Mucosa of rectum (tissue), 2 donors: ENCODE data around the gene GRIK3.

Experiments used
- H3K27ac ChIP-seq, 2 donors: one replicate each; pipeline ENCODE4 v1.7.0; 2013; ENCODE audit warnings: inconsistent platforms in 2 of 2, low read depth in 2 of 2, low read length in 2 of 2
- H3K27me3 ChIP-seq, 2 donors: one replicate each; pipeline ENCODE4 v1.7.0; 2013; ENCODE audit warnings: low read length in 2 of 2; ENCODE audit not compliant: control insufficient read depth in 2 of 2, insufficient read depth in 2 of 2
- H3K36me3 ChIP-seq, 2 donors: one replicate each; pipeline ENCODE4 v1.7.0; 2013; ENCODE audit warnings: low read length in 2 of 2; ENCODE audit not compliant: control insufficient read depth in 2 of 2, insufficient read depth in 2 of 2
- H3K4me1 ChIP-seq, 2 donors: one replicate each; pipeline ENCODE4 v1.7.0; 2013; ENCODE audit warnings: low read length in 2 of 2, mild to moderate bottlenecking in 1 of 2; ENCODE audit not compliant: control insufficient read depth in 2 of 2, insufficient read depth in 2 of 2
- H3K4me3 ChIP-seq, 2 donors: one replicate each; pipeline ENCODE4 v1.7.0; 2013; ENCODE audit warnings: low read length in 2 of 2
- H3K9ac ChIP-seq, 2 donors: one replicate each; pipeline ENCODE4 v1.7.0; 2013; ENCODE audit warnings: low read length in 2 of 2, low read depth in 1 of 2, mild to moderate bottlenecking in 1 of 2
- H3K9me3 ChIP-seq, 2 donors: one replicate each; pipeline ENCODE4 v1.7.0; 2013; ENCODE audit warnings: low read length in 2 of 2; ENCODE audit not compliant: control insufficient read depth in 2 of 2
- donor health status: healthy.
- donor health status: Normal muscosa, but diverticular disease.

GRIK3 gene

GRCh38 chr1:36984675-36985074 is 49.6 kb downstream of the GRIK3 start:
- H3K4me1 ChIP-seq: no peaks in the 10 kb centered on the region
- no peak overlapping the region for H3K9ac ChIP-seq
- H3K27me3 ChIP-seq: peaks cover 5 to 8% of the 10 kb centered on the region in 2 donors

GRCh38 chr1:36984026-36984425 is 50.3 kb downstream of the GRIK3 start:
- Histone ChIP-seq H3K36me3 (no peaks in the 10 kb centered on the region), H3K9ac (no peak overlapping the region), H3K27me3 (peaks cover 2 to 8% of the 10 kb centered on the region in 2 donors), H3K4me3 (no peak overlapping the region), H3K4me1 (no peaks in the 10 kb centered on the region), H3K27ac (no peak overlapping the region), H3K9me3 (no peaks in the 10 kb centered on the region)

More at GRCh38 chr1:36984675-36985074, 49.6 kb downstream of the GRIK3 start:
- no peaks in the 10 kb centered on the region for H3K36me3 ChIP-seq
- H3K27ac ChIP-seq: no peak overlapping the region
- no peaks in the 10 kb centered on the region for H3K9me3 ChIP-seq
- H3K4me3 ChIP-seq: no peak overlapping the region

GRCh38 chr1:36982709-36983108 is 51.6 kb downstream of the GRIK3 start:
- Histone ChIP-seq H3K4me1 (no peaks in the 10 kb centered on the region), H3K36me3 (no peaks in the 10 kb centered on the region), H3K9me3 (no peaks in the 10 kb centered on the region), H3K9ac (no peak overlapping the region), H3K27me3 (peaks cover 0 to 6% of the 10 kb centered on the region in 2 donors), H3K4me3 (no peak overlapping the region), H3K27ac (no peak overlapping the region)

GRCh38 chr1:36981771-36982622 is 52.3 kb downstream of the GRIK3 start:
- peaks cover 0 to 6% of the 10 kb centered on the region in 2 donors for H3K27me3 ChIP-seq
- H3K27ac ChIP-seq: no peak overlapping the region
- H3K9me3 ChIP-seq: no peaks in the 10 kb centered on the region
- H3K9ac ChIP-seq: no peak overlapping the region
- no peaks in the 10 kb centered on the region for H3K36me3 ChIP-seq
- H3K4me1 ChIP-seq: no peaks in the 10 kb centered on the region
- H3K4me3 ChIP-seq: no peak overlapping the region

- no peak overlapping the region for H3K9ac ChIP-seq
- peaks cover 0 to 6% of the 10 kb centered on the region in 2 donors for H3K27me3 ChIP-seq
- no peak overlapping the region for H3K4me3 ChIP-seq
- H3K4me1 ChIP-seq: no peaks in the 10 kb centered on the region
- H3K9me3 ChIP-seq: no peaks in the 10 kb centered on the region
- H3K27ac ChIP-seq: no peak overlapping the region
- no peaks in the 10 kb centered on the region for H3K36me3 ChIP-seq
These were observed 53.2 kb downstream of the GRIK3 start for GRCh38 chr1:36981126-36981525.

- Histone ChIP-seq H3K36me3 (no peaks in the 10 kb centered on the region), H3K27ac (no peak overlapping the region), H3K9ac (no peak overlapping the region), H3K4me1 (no peaks in the 10 kb centered on the region), H3K4me3 (no peak overlapping the region), H3K9me3 (no peaks in the 10 kb centered on the region), H3K27me3 (peaks cover 0 to 6% of the 10 kb centered on the region in 2 donors)
These were observed 56.4 kb downstream of the GRIK3 start for GRCh38 chr1:36977731-36978406.

GRCh38 chr1:36975642-36976041 is 58.7 kb downstream of the GRIK3 start:
- H3K36me3 ChIP-seq: no peaks in the 10 kb centered on the region
- H3K27ac ChIP-seq: no peak overlapping the region
- no peaks in the 10 kb centered on the region for H3K4me1 ChIP-seq
- no peaks in the 10 kb centered on the region for H3K27me3 ChIP-seq
- H3K9ac ChIP-seq: no peak overlapping the region
- H3K9me3 ChIP-seq: no peaks in the 10 kb centered on the region
- H3K4me3 ChIP-seq: no peak overlapping the region

- no peak overlapping the region for H3K27ac ChIP-seq
- H3K4me1 ChIP-seq: no peaks in the 10 kb centered on the region
- no peaks in the 10 kb centered on the region for H3K27me3 ChIP-seq
- H3K9ac ChIP-seq: no peak overlapping the region
- H3K4me3 ChIP-seq: no peak overlapping the region
- no peaks in the 10 kb centered on the region for H3K9me3 ChIP-seq
- H3K36me3 ChIP-seq: no peaks in the 10 kb centered on the region
These were observed 61.3 kb downstream of the GRIK3 start for GRCh38 chr1:36973056-36973455.

GRCh38 chr1:36971852-36972618 is 62.3 kb downstream of the GRIK3 start:
- Histone ChIP-seq H3K9ac (no peak overlapping the region), H3K36me3 (no peaks in the 10 kb centered on the region), H3K9me3 (no peaks in the 10 kb centered on the region), H3K27me3 (no peaks in the 10 kb centered on the region), H3K27ac (no peak overlapping the region), H3K4me1 (no peaks in the 10 kb centered on the region), H3K4me3 (no peak overlapping the region)

- no peaks in the 10 kb centered on the region for H3K36me3 ChIP-seq
- H3K27ac ChIP-seq: no peak overlapping the region
- peaks cover 0 to 4% of the 10 kb centered on the region in 2 donors for H3K27me3 ChIP-seq
- no peaks in the 10 kb centered on the region for H3K4me1 ChIP-seq
- H3K9ac ChIP-seq: no peak overlapping the region
- H3K9me3 ChIP-seq: no peaks in the 10 kb centered on the region
- H3K4me3 ChIP-seq: no peak overlapping the region
These were observed 65.6 kb downstream of the GRIK3 start for GRCh38 chr1:36968730-36969129.
